ENCODE measurements around the gene IFNL4.

DNA sequence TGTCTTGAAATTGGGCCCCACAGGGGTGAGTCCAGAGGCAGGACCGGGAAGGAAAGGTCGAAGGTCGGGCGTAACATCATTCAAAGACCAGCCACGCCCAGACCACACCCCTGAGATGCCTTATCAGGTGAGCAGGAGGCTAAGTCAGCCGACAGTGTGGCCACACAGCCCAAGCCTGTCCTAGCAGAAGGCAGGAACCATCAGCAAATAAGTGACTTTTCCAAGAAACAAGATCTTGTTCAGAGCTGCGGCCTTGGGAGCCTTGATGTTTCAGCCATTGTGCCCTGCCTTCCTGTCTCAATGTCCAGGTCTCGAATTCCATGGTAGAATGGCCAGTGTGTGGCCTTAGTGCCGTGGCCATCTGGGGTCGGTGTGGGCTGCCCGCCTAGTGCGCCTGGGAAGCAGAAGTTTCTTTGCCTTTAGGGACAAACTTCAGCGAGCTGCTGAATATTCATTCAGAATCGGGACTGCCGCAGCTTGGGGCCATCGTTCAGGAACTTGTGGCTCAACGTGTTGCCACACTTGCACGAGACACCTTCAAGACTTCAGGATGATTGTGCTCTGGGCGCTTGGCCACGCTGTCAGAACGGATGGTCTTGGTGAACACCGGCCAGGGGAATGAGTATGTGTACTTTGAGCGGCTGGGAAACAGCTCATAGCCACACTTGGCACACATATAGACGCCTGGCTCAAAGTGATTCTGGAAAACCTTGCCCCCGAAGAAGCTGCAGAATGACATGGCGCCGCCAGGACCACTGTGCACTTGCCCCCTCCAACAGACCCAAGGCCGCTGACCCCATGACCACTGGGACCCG lies 6.1 kb upstream of the IFNL4 start:
- TF ChIP-seq, protein P1, sequence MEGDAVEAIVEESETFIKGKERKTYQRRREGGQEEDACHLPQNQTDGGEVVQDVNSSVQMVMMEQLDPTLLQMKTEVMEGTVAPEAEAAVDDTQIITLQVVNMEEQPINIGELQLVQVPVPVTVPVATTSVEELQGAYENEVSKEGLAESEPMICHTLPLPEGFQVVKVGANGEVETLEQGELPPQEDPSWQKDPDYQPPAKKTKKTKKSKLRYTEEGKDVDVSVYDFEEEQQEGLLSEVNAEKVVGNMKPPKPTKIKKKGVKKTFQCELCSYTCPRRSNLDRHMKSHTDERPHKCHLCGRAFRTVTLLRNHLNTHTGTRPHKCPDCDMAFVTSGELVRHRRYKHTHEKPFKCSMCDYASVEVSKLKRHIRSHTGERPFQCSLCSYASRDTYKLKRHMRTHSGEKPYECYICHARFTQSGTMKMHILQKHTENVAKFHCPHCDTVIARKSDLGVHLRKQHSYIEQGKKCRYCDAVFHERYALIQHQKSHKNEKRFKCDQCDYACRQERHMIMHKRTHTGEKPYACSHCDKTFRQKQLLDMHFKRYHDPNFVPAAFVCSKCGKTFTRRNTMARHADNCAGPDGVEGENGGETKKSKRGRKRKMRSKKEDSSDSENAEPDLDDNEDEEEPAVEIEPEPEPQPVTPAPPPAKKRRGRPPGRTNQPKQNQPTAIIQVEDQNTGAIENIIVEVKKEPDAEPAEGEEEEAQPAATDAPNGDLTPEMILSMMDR (IDR thresholded peaks at IDR 0.05; ENCODE audit: extremely low read depth in 1 of 2, insufficient read depth in 1 of 2, low read depth in 1 of 2, low read length in 2 of 2), result no peak
- no peak for TF ChIP-seq POLR2A (IDR thresholded peaks at IDR 0.05; ENCODE audit: low read depth, low read length)

All from endothelial cell of umbilical vein (primary cell).